ENCODE results near the gene COPA. TPM values are rescaled to one million over a fixed set of nuclear protein-coding genes. Genes with fewer than 3 reads are reported as not detected.

Gene COPA
- total RNA-seq, 1 donor from 2014 or later: 211 TPM

DNA sequence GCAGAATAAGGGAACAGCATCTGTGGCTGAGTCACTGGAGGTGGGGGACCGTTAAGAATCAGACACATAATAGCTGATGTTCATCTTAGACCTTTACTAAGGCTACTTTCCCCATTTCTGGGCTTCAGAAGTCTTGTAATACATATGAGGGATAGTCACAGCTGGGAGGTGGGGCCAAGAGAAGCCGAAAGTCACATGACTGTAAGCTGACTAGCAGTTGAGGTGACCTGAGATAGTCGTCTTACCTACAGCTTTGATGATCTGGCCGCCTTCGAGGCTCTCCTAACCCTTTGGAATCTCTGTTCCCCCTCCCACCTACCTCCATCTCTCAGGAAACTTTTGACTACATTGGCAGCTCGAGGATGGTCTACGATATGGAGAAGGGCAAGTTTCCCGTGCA, 9.5 kb upstream of the COPA start:
- peak overlapping the region; percentile 86 for H3K27ac ChIP-seq (ENCODE audit: low read depth, low read length)
- H3K9me3 ChIP-seq (ENCODE audit: control insufficient read depth in 3 of 3, low read length in 3 of 3): no peaks in the 10 kb centered on the region
- H3K4me1 ChIP-seq (ENCODE audit: control insufficient read depth in 3 of 3, insufficient read depth in 3 of 3, low read length in 3 of 3): peaks cover 21 to 39% (median 34%) of the 10 kb centered on the region in 3 donors
- H3K36me3 ChIP-seq (ENCODE audit: control insufficient read depth in 3 of 3, insufficient read depth in 3 of 3, low read length in 3 of 3): peaks cover 67 to 90% (median 80%) of the 10 kb centered on the region in 3 donors
- peak overlapping the region in 1 of 3 donors; percentile 22 for H3K4me3 ChIP-seq (ENCODE audit: low read length in 3 of 3)
- H3K9ac ChIP-seq (ENCODE audit: low read depth in 1 of 3, low read length in 3 of 3): no peak overlapping the region
- H3K27me3 ChIP-seq (ENCODE audit: control insufficient read depth in 3 of 3, insufficient read depth in 3 of 3, low read length in 3 of 3): no peaks in the 10 kb centered on the region

DNA sequence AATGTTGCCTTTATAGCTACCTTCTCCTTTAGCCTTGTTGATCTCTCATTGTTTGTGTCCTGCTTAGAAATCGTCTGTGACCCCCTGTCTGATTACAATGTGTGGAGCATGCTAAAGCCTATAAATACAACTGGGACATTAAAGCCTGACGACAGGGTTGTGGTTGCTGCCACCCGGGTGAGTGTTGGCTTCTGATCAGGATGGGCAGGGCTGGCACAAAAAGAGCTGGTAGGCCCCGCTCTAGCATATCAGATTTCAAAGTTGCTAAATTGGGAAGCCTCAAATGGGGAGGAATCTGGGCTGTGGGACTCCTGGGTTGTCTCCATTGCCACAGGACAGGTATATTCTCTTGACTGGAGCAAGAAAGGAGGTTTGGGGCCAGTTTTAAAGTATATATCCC, 8.6 kb upstream of the COPA start:
- Histone ChIP-seq H3K9ac (ENCODE audit: low read depth in 1 of 3, low read length in 3 of 3) (peak overlapping the region; percentile 43 to 55 (median 48)), H3K27ac (ENCODE audit: low read depth, low read length) (peak overlapping the region; percentile 86), H3K36me3 (ENCODE audit: control insufficient read depth in 3 of 3, insufficient read depth in 3 of 3, low read length in 3 of 3) (peaks cover 61 to 92% (median 76%) of the 10 kb centered on the region in 3 donors), H3K9me3 (ENCODE audit: control insufficient read depth in 3 of 3, low read length in 3 of 3) (no peaks in the 10 kb centered on the region), H3K27me3 (ENCODE audit: control insufficient read depth in 3 of 3, insufficient read depth in 3 of 3, low read length in 3 of 3) (no peaks in the 10 kb centered on the region), H3K4me1 (ENCODE audit: control insufficient read depth in 3 of 3, insufficient read depth in 3 of 3, low read length in 3 of 3) (peaks cover 21 to 45% (median 34%) of the 10 kb centered on the region in 3 donors), H3K4me3 (ENCODE audit: low read length in 3 of 3) (peak overlapping the region; percentile 42 to 47 (median 42))

DNA sequence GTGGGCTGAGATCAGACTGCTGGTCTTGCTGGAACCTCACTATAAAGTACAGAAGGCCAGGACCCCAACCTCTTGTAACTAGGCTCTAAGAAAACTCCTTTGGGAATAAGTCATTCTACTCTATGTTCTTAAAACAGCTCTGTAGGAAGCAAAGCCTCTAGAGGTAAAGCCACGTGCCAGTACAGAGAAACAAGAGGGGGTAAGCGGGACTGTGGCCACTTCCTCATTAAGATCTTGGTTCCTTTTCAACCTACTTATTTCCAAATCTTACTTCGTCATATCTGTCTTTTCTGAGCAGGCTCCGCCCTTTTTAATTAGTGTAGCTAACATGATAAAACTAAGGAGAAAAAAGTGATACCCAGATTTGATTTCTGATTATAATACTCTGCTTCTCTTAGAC, 3.9 kb upstream of the COPA start:
- Histone ChIP-seq H3K36me3 (ENCODE audit: control insufficient read depth in 3 of 3, insufficient read depth in 3 of 3, low read length in 3 of 3) (peaks cover 31 to 59% (median 41%) of the 10 kb centered on the region in 3 donors), H3K27ac (ENCODE audit: low read depth, low read length) (no peak overlapping the region), H3K4me1 (ENCODE audit: control insufficient read depth in 3 of 3, insufficient read depth in 3 of 3, low read length in 3 of 3) (peaks cover 17 to 50% (median 29%) of the 10 kb centered on the region in 3 donors), H3K4me3 (ENCODE audit: low read length in 3 of 3) (no peak overlapping the region), H3K9me3 (ENCODE audit: control insufficient read depth in 3 of 3, low read length in 3 of 3) (no peaks in the 10 kb centered on the region), H3K27me3 (ENCODE audit: control insufficient read depth in 3 of 3, insufficient read depth in 3 of 3, low read length in 3 of 3) (no peaks in the 10 kb centered on the region), H3K9ac (ENCODE audit: low read depth in 1 of 3, low read length in 3 of 3) (no peak overlapping the region)

DNA sequence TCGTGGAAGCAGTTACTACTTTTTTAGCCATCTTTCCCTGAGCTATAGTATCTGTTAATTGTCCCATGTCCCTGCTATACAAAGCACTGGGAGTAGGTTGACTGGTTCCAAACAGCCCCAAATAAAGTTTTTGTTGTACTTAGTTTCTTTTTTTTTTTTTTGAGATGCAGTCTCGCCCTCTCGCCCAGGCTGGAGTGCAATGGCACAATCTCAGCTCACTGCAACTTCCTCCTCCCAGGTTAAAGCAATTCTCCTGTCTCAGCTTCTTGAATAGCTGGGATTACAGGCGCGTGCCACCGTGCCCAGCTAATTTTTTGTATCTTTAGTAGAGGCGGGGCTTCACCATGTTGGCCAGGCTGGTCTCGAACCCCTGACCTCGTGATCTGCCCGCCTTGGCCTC, 3.4 kb upstream of the COPA start:
- Histone ChIP-seq H3K27me3 (ENCODE audit: control insufficient read depth in 3 of 3, insufficient read depth in 3 of 3, low read length in 3 of 3) (no peaks in the 10 kb centered on the region), H3K9me3 (ENCODE audit: control insufficient read depth in 3 of 3, low read length in 3 of 3) (no peaks in the 10 kb centered on the region), H3K4me1 (ENCODE audit: control insufficient read depth in 3 of 3, insufficient read depth in 3 of 3, low read length in 3 of 3) (peaks cover 12 to 48% (median 29%) of the 10 kb centered on the region in 3 donors), H3K4me3 (ENCODE audit: low read length in 3 of 3) (no peak overlapping the region), H3K9ac (ENCODE audit: low read depth in 1 of 3, low read length in 3 of 3) (no peak overlapping the region), H3K36me3 (ENCODE audit: control insufficient read depth in 3 of 3, insufficient read depth in 3 of 3, low read length in 3 of 3) (peaks cover 29 to 54% (median 40%) of the 10 kb centered on the region in 3 donors), H3K27ac (ENCODE audit: low read depth, low read length) (no peak overlapping the region)

DNA sequence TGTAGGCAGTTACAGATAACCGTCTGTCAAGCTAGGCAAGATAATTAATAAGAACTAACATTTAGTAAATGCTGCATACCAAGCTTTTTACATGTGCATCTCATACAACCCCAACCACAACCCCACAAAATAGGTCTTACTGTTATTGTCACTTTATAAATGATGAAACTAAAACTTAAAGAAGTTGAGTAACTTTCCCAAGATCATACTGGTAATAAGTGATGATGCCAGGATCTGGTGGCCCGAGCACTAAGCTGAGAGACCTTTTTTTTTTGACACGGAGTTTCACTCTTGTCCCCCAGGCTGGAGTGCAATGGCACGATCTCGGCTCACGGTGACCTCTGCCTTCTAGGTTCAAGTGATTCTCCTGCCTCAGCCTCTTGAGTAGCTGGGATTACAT, 1.9 kb upstream of the COPA start:
- no peaks in the 10 kb centered on the region for H3K9me3 ChIP-seq (ENCODE audit: control insufficient read depth in 3 of 3, low read length in 3 of 3)
- H3K27me3 ChIP-seq (ENCODE audit: control insufficient read depth in 3 of 3, insufficient read depth in 3 of 3, low read length in 3 of 3): no peaks in the 10 kb centered on the region
- peak overlapping the region in 1 of 3 donors; percentile 5 for H3K4me3 ChIP-seq (ENCODE audit: low read length in 3 of 3)
- H3K4me1 ChIP-seq (ENCODE audit: control insufficient read depth in 3 of 3, insufficient read depth in 3 of 3, low read length in 3 of 3): peaks cover 21 to 47% (median 35%) of the 10 kb centered on the region in 3 donors
- no peak overlapping the region for H3K9ac ChIP-seq (ENCODE audit: low read depth in 1 of 3, low read length in 3 of 3)
- no peak overlapping the region for H3K27ac ChIP-seq (ENCODE audit: low read depth, low read length)
- peaks cover 22 to 40% (median 28%) of the 10 kb centered on the region in 3 donors for H3K36me3 ChIP-seq (ENCODE audit: control insufficient read depth in 3 of 3, insufficient read depth in 3 of 3, low read length in 3 of 3)

DNA sequence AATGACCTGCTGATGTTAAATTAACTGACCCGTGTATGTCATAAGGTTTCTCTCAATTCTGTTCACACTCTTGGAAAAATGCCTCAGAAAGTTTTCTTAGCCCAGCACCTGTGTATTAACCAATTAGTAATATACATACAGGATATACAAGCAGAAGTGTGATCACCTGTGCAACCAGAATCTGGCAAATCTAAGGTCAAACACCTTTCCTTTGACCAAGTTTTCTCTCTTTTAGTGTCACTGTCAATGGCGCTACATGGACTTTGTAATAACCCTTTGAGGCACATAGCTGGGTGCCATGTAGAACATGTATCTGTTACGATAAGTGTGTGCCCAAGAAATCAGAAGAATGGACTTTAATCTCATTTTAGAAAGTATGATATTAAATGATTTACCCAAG, 1.2 kb upstream of the COPA start:
- peaks cover 23 to 39% (median 28%) of the 10 kb centered on the region in 3 donors for H3K36me3 ChIP-seq (ENCODE audit: control insufficient read depth in 3 of 3, insufficient read depth in 3 of 3, low read length in 3 of 3)
- H3K4me1 ChIP-seq (ENCODE audit: control insufficient read depth in 3 of 3, insufficient read depth in 3 of 3, low read length in 3 of 3): peaks cover 21 to 47% (median 35%) of the 10 kb centered on the region in 3 donors
- H3K4me3 ChIP-seq (ENCODE audit: low read length in 3 of 3): peak overlapping the region; percentile 97 to 99 (median 98)
- H3K9ac ChIP-seq (ENCODE audit: low read depth in 1 of 3, low read length in 3 of 3): peak overlapping the region; percentile 97 to 99 (median 97)
- H3K9me3 ChIP-seq (ENCODE audit: control insufficient read depth in 3 of 3, low read length in 3 of 3): no peaks in the 10 kb centered on the region
- H3K27ac ChIP-seq (ENCODE audit: low read depth, low read length): peak overlapping the region; percentile 95
- no peaks in the 10 kb centered on the region for H3K27me3 ChIP-seq (ENCODE audit: control insufficient read depth in 3 of 3, insufficient read depth in 3 of 3, low read length in 3 of 3)

DNA sequence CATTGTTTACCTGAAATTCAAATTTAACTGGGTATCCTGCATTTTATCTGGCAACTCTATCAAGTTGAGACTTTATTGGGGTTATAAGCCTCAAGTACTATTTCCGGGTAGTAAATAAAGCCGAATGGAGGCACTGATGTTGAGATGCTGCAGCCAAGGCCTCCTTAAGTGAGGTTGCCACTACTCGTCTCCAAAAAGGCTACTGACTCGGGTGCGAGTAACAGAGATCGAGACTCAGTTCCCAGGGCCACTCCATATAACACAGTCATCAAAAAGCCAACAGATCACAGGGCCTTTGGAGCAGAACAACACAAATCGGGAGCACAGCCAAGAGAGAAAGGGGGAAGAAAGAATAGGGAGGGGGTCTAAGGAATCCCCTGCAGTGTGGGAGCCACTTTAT, 524 bp downstream of the COPA start:
- no peaks in the 10 kb centered on the region for H3K27me3 ChIP-seq (ENCODE audit: control insufficient read depth in 3 of 3, insufficient read depth in 3 of 3, low read length in 3 of 3)
- H3K4me3 ChIP-seq (ENCODE audit: low read length in 3 of 3): peak overlapping the region; percentile 97 to 99 (median 98)
- H3K9me3 ChIP-seq (ENCODE audit: control insufficient read depth in 3 of 3, low read length in 3 of 3): no peaks in the 10 kb centered on the region
- H3K36me3 ChIP-seq (ENCODE audit: control insufficient read depth in 3 of 3, insufficient read depth in 3 of 3, low read length in 3 of 3): peaks cover 26 to 42% (median 26%) of the 10 kb centered on the region in 3 donors
- peak overlapping the region; percentile 95 for H3K27ac ChIP-seq (ENCODE audit: low read depth, low read length)
- peak overlapping the region; percentile 97 to 99 (median 97) for H3K9ac ChIP-seq (ENCODE audit: low read depth in 1 of 3, low read length in 3 of 3)
- H3K4me1 ChIP-seq (ENCODE audit: control insufficient read depth in 3 of 3, insufficient read depth in 3 of 3, low read length in 3 of 3): peaks cover 21 to 47% (median 35%) of the 10 kb centered on the region in 3 donors

DNA sequence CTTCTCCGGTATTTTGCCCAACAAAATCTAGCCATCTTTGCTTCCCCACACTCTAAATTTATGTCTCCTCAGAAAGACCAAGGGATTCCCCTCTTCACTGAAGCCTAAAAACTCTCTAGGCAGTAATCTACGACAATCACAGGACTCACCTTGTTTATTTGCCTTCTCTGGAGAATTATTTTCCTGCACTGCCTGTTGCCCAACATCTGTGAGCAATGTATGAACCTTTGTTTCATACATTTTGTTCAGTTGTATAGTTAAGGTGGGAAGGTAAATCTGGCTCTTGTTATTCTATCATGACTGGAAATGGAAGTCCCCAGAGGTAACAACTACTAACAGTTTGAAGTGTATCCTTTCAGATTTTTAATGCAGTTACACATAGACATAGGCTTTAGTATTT, 2.2 kb downstream of the COPA start:
- Histone ChIP-seq H3K9ac (ENCODE audit: low read depth in 1 of 3, low read length in 3 of 3) (no peak overlapping the region), H3K36me3 (ENCODE audit: control insufficient read depth in 3 of 3, insufficient read depth in 3 of 3, low read length in 3 of 3) (peaks cover 23 to 33% (median 26%) of the 10 kb centered on the region in 3 donors), H3K4me1 (ENCODE audit: control insufficient read depth in 3 of 3, insufficient read depth in 3 of 3, low read length in 3 of 3) (peaks cover 21 to 42% (median 35%) of the 10 kb centered on the region in 3 donors), H3K27ac (ENCODE audit: low read depth, low read length) (no peak overlapping the region), H3K4me3 (ENCODE audit: low read length in 3 of 3) (no peak overlapping the region), H3K27me3 (ENCODE audit: control insufficient read depth in 3 of 3, insufficient read depth in 3 of 3, low read length in 3 of 3) (no peaks in the 10 kb centered on the region), H3K9me3 (ENCODE audit: control insufficient read depth in 3 of 3, low read length in 3 of 3) (no peaks in the 10 kb centered on the region)

DNA sequence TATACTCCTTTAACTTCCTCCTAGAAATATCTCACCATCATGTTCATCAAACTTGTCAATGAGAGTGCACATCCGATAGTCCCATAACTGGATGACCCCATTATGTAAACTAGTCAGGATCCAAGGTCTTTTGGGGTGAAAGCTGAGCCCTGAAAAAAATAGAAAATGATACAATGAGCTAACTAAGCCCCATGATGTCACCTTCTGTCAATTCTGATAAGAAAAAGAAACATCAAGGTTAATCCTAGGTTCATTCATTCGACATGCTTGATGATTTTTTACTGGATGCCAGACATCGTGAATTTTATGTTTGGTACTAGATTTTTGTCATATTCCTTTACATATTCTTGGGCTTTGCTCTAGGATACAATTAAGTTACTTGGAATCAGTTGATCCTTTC, 2.9 kb downstream of the COPA start:
- H3K27ac ChIP-seq (ENCODE audit: low read depth, low read length): no peak overlapping the region
- no peak overlapping the region for H3K9ac ChIP-seq (ENCODE audit: low read depth in 1 of 3, low read length in 3 of 3)
- H3K36me3 ChIP-seq (ENCODE audit: control insufficient read depth in 3 of 3, insufficient read depth in 3 of 3, low read length in 3 of 3): peaks cover 23 to 33% (median 23%) of the 10 kb centered on the region in 3 donors
- H3K4me1 ChIP-seq (ENCODE audit: control insufficient read depth in 3 of 3, insufficient read depth in 3 of 3, low read length in 3 of 3): peaks cover 21 to 37% (median 35%) of the 10 kb centered on the region in 3 donors
- H3K4me3 ChIP-seq (ENCODE audit: low read length in 3 of 3): no peak overlapping the region
- no peaks in the 10 kb centered on the region for H3K9me3 ChIP-seq (ENCODE audit: control insufficient read depth in 3 of 3, low read length in 3 of 3)
- H3K27me3 ChIP-seq (ENCODE audit: control insufficient read depth in 3 of 3, insufficient read depth in 3 of 3, low read length in 3 of 3): no peaks in the 10 kb centered on the region

DNA sequence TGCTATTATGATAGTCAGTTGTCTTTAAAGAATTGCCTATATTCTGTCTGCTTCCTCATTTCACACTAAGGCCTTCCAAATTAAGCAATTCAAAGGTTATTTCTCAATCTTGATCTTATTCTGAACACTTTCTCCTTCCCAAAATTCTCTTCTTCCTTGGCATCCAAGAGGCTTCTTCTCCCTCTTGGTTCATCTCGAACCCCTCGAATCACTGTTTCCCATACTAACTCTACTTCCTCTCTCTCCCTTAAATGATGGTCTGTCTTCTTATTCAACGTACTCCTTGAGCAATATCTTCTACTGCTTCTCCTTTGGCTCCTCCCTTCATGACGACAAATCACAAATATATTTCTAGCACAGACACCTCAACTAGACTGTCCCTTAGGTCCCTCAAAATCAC, 4.5 kb downstream of the COPA start:
- no peak overlapping the region for H3K27ac ChIP-seq (ENCODE audit: low read depth, low read length)
- no peak overlapping the region for H3K9ac ChIP-seq (ENCODE audit: low read depth in 1 of 3, low read length in 3 of 3)
- H3K36me3 ChIP-seq (ENCODE audit: control insufficient read depth in 3 of 3, insufficient read depth in 3 of 3, low read length in 3 of 3): peaks cover 21 to 37% (median 30%) of the 10 kb centered on the region in 3 donors
- H3K4me1 ChIP-seq (ENCODE audit: control insufficient read depth in 3 of 3, insufficient read depth in 3 of 3, low read length in 3 of 3): peaks cover 15 to 27% (median 24%) of the 10 kb centered on the region in 3 donors
- H3K4me3 ChIP-seq (ENCODE audit: low read length in 3 of 3): no peak overlapping the region
- H3K27me3 ChIP-seq (ENCODE audit: control insufficient read depth in 3 of 3, insufficient read depth in 3 of 3, low read length in 3 of 3): no peaks in the 10 kb centered on the region
- H3K9me3 ChIP-seq (ENCODE audit: control insufficient read depth in 3 of 3, low read length in 3 of 3): no peaks in the 10 kb centered on the region
